ENCODE measurements around the gene TIMD4. TPM values are rescaled to one million over a fixed set of nuclear protein-coding genes. Genes with fewer than 3 reads are reported as not detected.

TIMD4 gene
- not detected in 2 replicates for total RNA-seq (ENCODE audit: low replicate concordance)

GRCh38 chr5:156963125-156963524 lies at the start of gene TIMD4:
Gene TIMD4, minus strand, starts transcription at chr5:156963226. Its CDS starts 28 bp downstream, at chr5:156963198.
- Histone ChIP-seq H3K4me1 (peaks cover 10% of the 10 kb centered on the region), H3K27me3 (no peaks in the 10 kb centered on the region), H2AFZ (replicated peaks) (no peak within 1 kb of the TSS), H3K79me2 (ENCODE audit: low read depth) (no peaks in the 10 kb centered on the region), H3F3A (ENCODE audit: low read depth) (no peaks in the 10 kb centered on the region), H3K9me3 (ENCODE audit: low read depth) (no peaks in the 10 kb centered on the region), H3K27ac (no peak within 1 kb of the TSS), H3K36me3 (no peaks in the 10 kb centered on the region), H3K4me3 (no peak within 1 kb of the TSS), H4K20me1 (ENCODE audit: low read depth) (no peaks in the 10 kb centered on the region), H3K9ac (no peak within 1 kb of the TSS), H3K4me2 (no peak within 1 kb of the TSS)
- DNase-seq (ENCODE audit: low spot score) = no peak
- TF ChIP-seq EZH2 (IDR thresholded peaks at IDR 0.05) = no peak
- TF ChIP-seq, protein P1, sequence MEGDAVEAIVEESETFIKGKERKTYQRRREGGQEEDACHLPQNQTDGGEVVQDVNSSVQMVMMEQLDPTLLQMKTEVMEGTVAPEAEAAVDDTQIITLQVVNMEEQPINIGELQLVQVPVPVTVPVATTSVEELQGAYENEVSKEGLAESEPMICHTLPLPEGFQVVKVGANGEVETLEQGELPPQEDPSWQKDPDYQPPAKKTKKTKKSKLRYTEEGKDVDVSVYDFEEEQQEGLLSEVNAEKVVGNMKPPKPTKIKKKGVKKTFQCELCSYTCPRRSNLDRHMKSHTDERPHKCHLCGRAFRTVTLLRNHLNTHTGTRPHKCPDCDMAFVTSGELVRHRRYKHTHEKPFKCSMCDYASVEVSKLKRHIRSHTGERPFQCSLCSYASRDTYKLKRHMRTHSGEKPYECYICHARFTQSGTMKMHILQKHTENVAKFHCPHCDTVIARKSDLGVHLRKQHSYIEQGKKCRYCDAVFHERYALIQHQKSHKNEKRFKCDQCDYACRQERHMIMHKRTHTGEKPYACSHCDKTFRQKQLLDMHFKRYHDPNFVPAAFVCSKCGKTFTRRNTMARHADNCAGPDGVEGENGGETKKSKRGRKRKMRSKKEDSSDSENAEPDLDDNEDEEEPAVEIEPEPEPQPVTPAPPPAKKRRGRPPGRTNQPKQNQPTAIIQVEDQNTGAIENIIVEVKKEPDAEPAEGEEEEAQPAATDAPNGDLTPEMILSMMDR (IDR thresholded peaks at IDR 0.05) = no peak
- no peak for TF ChIP-seq EZH2phosphoT487 (IDR thresholded peaks at IDR 0.05)
- H3K27me3 Mint-ChIP-seq (ENCODE audit: insufficient read depth, low read depth) = peaks cover 4% of the 10 kb centered on the region
- H3K4me3 Mint-ChIP-seq = no peak within 1 kb of the TSS
- H3K4me1 Mint-ChIP-seq = no peaks in the 10 kb centered on the region
- H3K36me3 Mint-ChIP-seq = no peaks in the 10 kb centered on the region
- H3K27ac Mint-ChIP-seq = no peak within 1 kb of the TSS
- no peaks in the 10 kb centered on the region for H3K9me3 Mint-ChIP-seq

DNA sequence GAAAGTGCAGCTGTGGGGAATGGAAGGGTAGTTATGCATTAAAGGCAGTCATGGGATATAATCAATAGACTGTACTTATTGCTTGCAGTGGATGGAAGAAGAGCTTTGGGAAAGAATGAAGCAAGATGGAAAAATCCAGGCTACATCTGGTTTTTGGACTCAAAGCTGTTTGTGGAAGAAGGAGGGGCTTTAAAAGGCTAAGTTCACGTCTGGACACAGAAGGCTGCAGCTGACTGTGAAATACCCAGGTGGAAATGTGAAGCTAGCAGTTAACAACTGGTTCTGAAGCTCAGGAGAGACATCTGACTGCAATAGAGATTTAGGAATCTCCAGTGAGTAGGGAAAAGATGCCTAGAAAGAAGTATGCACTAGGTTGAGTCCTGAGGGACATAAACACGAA lies 43.2 kb upstream of the TIMD4 start:
- DNase-seq (ENCODE audit: low spot score) = no peak
- H3K27ac Mint-ChIP-seq = no peak overlapping the region
- Histone ChIP-seq H3K4me2 (no peak overlapping the region), H3K27me3 (no peaks in the 10 kb centered on the region), H4K20me1 (ENCODE audit: low read depth) (no peaks in the 10 kb centered on the region), H3K4me1 (no peaks in the 10 kb centered on the region), H3F3A (ENCODE audit: low read depth) (no peaks in the 10 kb centered on the region), H3K79me2 (ENCODE audit: low read depth) (no peaks in the 10 kb centered on the region), H3K36me3 (no peaks in the 10 kb centered on the region), H2AFZ (replicated peaks) (no peak overlapping the region), H3K9ac (no peak overlapping the region), H3K4me3 (no peak overlapping the region), H3K9me3 (ENCODE audit: low read depth) (no peaks in the 10 kb centered on the region), H3K27ac (no peak overlapping the region)
- H3K9me3 Mint-ChIP-seq = peaks cover 10% of the 10 kb centered on the region
- H3K36me3 Mint-ChIP-seq = no peaks in the 10 kb centered on the region
- no peak overlapping the region for H3K4me3 Mint-ChIP-seq
- TF ChIP-seq EZH2 (IDR thresholded peaks at IDR 0.05) = no peak
- TF ChIP-seq, protein P1 (IDR thresholded peaks at IDR 0.05) = no peak
- no peaks in the 10 kb centered on the region for H3K4me1 Mint-ChIP-seq
- no peaks in the 10 kb centered on the region for H3K27me3 Mint-ChIP-seq (ENCODE audit: insufficient read depth, low read depth)

GRCh38 chr5:157004893-157005551 lies 42.0 kb upstream of the TIMD4 start:
- TF ChIP-seq EZH2phosphoT487 (IDR thresholded peaks at IDR 0.05) = no peak
- TF ChIP-seq, protein P1 (IDR thresholded peaks at IDR 0.05) = no peak
- TF ChIP-seq EZH2 (IDR thresholded peaks at IDR 0.05) = no peak
- Histone ChIP-seq H3K9ac (no peak overlapping the region), H3F3A (ENCODE audit: low read depth) (no peaks in the 10 kb centered on the region), H3K79me2 (ENCODE audit: low read depth) (no peaks in the 10 kb centered on the region), H3K4me1 (no peaks in the 10 kb centered on the region), H3K27ac (no peak overlapping the region), H3K4me3 (no peak overlapping the region), H3K4me2 (no peak overlapping the region), H4K20me1 (ENCODE audit: low read depth) (no peaks in the 10 kb centered on the region), H3K9me3 (ENCODE audit: low read depth) (peaks cover 7% of the 10 kb centered on the region), H3K36me3 (no peaks in the 10 kb centered on the region), H2AFZ (replicated peaks) (no peak overlapping the region), H3K27me3 (no peaks in the 10 kb centered on the region)
- Mint-ChIP-seq H3K4me3 (no peak overlapping the region), H3K27me3 (ENCODE audit: insufficient read depth, low read depth) (no peaks in the 10 kb centered on the region), H3K36me3 (no peaks in the 10 kb centered on the region), H3K9me3 (peaks cover 12% of the 10 kb centered on the region), H3K4me1 (no peaks in the 10 kb centered on the region), H3K27ac (no peak overlapping the region)
- DNase-seq (ENCODE audit: low spot score) = no peak

Data from neural progenitor cell (in vitro differentiated cells).